Hindlimb muscle (tissue), 1 donor: ENCODE results near the gene ARHGEF37. TPM values are rescaled to one million over a fixed set of nuclear protein-coding genes. Genes with fewer than 3 reads are reported as not detected.
"Not testable (repeated sequence)": the region's sequence is repeated elsewhere in the genome, so short reads cannot be mapped to it uniquely, and the experiment has no call there.

Experiments used
- DNase-seq: peaks from one replicate; pipeline ENCODE4 v3.0.0-alpha.2; 2013
- polyA plus RNA-seq: library from polyadenylated mRNA; unstranded; fragments of 120-200 nt; gene quantifications from one replicate; pipeline ENCODE4 v1.2.1, GENCODE V29; 2013; ENCODE audit not compliant: insufficient read length

Gene ARHGEF37
- polyA plus RNA-seq, 1 donor = 5.0 TPM

DNA sequence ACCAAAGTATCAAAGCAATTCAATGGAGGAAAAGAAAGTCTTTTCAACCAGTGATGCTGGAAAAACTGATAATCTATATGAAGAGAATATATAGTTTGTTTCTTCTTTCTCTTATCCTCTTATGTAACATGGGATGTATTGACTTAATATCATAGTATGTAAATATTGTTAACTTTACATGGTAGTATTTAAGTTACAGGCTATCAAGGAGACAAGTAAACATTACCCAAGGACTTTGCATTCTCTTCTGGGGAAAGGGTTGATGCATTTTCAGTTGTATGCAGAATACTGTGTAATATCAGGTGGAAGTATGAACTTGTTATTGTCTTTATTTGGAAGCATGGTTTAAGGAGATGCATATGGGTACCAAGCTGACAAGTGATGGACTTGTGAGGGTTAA is 9.1 kb upstream of the ARHGEF37 start:
- no peak for DNase-seq

DNA sequence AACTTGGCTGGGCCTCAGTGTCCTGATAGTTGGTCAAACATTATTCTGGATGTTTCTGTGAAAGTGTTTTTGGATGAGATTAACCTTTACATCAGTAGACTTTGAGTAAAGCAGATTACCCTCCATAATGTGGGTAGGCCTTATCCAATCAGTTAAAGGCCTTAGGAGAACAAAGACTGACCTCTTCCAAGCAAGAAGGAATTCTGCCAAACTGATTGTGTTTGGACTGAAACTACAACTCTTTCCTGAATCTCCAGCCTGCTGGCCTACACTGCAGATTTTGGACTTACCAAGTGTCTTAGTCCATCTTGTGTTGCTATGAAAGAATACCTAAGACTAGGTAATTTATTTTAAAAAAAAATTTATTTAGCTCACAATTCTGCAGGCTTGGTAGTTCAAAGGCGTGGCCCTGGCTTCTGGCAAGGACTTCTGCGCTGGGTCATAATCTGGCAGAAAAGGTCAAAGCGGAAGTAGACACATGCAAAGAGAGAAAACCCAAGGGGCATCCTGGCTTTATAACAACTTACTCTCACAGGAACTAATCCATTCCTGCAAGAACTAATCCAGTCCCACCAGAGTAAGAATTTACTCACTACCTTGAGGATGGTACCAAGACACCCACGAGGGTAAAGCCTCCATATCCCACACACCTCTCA is 8.6 kb upstream of the ARHGEF37 start:
- DNase-seq = no peak

DNA sequence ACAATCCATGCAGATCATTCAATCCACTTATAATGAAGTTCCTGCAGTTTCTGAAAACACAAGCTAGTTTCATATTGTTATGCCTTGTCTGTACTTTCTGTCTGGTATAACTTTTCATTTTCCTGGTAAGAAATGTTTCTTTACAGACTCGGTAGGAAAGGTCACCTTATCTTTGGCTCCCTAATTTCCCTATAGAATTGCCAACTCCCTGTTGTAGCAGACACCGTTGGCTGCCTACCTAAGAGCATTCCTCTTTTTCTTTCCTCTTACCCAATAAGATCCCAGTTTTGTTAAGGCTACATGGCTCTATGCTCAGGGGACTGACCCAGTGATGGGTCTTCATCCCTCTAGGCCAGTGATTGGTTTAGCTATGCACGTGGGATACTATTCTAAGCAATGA is 6.2 kb upstream of the ARHGEF37 start:
- DNase-seq = no peak

DNA sequence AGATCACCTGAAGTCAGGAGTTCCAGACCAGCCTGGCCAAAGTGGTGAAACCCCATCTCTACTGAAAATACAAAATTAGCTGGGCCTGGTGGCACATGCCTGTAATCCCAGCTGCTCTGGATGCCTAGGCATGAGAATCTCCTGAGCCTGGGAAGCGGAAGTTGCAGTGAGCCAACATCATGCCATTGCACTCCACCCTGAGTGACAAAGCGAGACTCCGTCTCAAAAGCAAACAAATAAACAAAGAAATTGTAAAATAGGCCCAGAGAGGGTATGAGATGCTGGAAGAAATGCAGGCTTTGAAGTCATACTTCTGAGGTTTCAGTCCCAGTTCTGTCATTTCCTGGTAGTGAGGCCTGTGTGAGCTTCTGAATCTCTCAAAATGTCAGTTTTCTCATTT is 5.3 kb upstream of the ARHGEF37 start:
- DNase-seq = no peak

DNA sequence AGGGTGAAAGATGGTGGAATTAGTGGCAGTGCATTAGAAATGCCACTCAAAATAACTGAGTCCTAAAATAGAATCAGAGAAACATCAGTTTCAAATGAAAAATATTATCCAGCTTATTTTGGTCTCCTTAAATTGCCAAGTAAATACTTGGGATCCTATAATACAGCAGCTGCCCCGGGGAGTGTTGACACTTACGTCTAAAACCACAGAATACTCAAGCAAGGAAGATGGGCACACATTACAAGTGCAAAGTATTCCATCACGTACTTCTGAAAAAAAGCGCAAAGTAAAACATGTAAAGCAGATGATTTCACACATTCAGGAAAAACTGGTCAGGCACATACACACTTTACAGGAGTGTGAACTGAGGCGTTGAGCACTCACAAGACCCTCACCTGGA is 2.4 kb upstream of the ARHGEF37 start:
- no peak for DNase-seq

DNA sequence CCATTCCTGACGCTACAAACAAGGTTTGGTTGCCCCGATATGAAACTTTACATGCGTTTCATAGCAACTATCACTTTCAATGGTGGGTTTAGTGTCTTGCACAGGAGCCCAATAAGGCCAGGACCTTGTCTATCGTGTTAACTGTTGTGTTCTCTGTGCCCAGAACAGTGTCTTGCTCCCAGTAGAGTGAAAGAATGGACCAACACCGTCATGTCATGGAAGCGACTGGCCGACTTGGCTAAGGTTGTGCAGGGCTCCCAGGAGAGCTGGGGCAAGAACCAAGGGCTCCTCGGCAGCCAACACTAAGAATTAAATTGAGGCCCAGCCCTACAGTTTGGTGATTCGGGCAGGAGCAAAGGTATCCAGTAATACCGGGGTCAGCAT is 498 bp upstream of the ARHGEF37 start:
- no peak for DNase-seq

DNA sequence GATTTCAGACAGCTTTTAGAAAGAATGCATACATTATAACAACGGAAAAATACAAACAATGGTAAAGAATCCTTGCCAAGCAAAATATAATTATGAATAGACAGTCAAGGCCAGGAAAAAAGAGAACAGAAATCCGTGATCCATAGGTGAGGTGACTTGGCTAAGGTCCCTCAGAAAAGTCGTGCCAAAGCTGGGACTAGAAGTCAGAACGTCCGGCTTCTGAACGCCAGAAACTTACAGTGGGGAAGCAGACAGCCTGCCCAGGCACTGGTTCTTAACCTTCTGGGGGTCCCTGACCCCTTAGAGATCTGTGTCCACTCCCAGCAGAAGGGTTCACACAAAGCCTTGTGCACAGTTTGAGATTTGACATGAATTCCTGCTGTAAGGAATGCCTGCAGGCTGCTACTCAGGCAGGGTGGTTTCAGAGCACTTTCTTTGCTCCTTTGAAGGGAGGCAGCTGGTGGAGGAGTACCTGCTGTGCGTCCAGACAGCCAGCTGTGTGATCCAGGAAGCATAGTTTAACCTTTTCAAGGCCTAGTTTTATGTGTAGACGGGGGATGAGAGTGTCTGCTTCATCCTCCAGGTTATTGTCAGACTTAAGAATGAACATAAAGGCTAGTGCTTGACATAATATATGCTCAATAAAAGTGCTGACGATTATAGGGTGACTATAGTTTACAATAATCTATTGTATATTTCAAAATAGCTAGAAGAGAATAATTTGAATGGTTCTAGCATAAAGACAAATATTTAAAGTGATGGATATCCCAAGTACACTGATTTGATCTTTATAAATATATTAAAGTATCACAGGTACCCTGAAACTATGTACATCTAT is 852 bp downstream of the ARHGEF37 start:
- no peak for DNase-seq

DNA sequence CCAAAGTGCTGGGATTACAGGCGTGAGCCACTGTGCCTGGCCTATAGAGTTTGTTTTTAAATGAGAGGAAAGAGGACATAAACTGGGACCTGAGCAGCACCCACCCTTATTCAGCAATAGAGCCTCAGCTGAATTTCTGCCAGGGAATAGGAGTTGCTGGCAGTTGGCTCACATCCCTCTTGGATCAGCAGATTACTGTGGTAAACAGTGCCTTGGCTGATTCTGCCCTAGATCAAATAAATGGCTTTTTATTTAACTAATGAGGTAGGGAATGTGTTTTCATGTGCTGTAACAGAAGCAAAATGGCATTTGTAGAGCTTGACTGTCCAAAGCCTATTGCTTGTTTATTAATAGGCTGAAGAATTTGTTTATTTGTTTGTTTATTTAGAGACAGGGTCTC is 2.1 kb downstream of the ARHGEF37 start:
- DNase-seq = no peak

DNA sequence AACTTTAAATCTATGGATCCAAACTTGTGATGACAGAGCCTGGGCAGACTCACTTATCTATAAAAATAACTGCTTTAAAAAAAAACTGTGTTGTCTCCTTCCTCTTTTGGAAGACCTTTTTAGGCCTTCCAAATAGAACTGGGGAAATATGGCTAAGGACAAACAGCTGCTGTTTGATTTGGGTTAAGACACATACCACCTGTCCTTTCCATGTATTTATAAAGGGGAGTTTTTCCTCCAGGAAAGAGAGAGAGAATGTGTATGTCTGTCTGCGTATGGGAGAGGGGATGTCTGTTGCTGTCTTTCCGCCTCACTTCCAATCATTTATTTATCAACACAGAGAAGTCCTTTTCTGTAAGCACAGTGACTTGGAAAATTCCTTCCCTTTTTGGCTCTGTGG is 2.8 kb downstream of the ARHGEF37 start:
- no peak for DNase-seq

DNA sequence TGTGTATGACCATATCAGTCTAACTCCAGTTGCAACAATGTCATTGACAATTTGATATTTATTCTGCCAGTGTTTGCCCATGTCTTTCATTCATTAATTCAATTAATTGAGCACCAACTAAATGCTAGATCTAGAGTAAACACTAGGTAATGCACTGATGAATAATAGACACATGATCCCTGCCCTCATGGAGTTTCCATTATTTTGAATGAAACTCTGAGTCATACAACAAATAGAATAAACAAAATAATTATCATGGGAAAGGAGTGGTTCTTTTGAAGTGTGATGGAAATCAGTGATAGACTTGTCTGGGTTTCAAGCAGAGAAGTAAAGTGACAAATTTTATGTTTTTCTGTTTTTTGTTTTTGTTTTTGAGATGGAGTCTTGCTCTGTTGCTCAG is 4.6 kb downstream of the ARHGEF37 start:
- no peak for DNase-seq

DNA sequence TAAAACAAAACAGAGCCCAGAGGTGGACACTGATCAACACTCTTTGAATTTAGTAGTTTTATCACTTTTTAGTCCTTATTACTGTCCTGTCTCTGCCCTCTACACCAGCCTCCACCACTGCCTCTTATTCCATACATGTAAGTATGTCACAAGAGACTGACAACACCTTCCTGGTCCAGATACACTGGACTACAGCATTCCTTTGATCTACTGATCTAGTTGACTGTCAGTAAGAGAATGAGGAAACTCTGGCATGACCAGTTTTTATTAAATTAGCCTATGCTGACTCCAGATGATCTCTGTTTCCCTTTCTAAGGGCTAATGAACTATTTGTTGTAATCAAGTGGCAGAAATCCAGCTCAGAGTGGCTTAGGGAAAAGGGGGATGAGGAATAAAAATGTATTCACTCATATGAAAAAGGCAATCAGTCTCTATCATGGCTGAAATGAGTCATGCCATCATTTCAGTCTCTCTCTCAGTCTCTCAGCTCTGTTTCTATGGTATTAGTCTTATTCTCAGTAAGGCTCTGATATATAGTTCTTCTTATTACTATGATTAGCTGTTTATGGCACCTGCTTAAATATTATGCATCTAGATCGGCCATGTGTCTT is 5.5 kb downstream of the ARHGEF37 start:
- no peak for DNase-seq

DNA sequence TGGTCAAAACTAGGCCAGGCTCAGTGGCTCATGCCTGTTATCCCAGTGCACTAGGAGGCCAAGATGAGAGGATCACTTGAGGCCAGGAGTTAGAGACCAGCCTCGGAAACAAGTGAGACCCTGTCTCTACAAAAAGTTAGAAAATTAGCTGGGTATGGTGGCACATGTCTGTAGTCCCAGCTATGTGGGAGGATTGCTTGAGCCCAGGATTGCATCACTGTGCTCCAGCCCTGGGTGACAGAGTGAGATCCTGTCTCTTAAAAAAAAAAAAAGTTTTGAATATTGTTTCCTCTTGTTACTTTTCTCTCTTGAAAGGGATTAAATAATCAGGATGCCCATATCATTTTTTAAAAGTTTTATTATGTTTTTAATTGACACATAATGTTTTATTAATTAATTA is 7.6 kb downstream of the ARHGEF37 start:
- no peak for DNase-seq

DNA sequence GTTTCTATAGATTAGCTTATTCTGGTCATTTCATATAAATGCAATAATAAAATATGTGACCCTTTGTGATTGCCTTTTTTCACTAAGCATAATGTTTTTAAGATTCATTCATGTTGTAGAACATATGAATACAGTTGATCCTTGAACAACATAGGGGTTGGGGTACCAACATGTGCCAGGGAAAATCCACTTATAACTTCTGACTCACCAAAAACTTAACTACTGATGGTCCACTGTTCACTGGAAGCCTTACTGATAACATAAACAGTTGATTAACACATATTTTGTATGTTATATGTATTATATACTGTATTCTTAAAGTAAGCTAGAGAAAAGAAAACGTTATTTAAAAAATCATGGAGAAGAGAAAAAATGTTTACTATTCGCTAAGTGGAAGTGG is 12.1 kb downstream of the ARHGEF37 start:
- DNase-seq = no peak

DNA sequence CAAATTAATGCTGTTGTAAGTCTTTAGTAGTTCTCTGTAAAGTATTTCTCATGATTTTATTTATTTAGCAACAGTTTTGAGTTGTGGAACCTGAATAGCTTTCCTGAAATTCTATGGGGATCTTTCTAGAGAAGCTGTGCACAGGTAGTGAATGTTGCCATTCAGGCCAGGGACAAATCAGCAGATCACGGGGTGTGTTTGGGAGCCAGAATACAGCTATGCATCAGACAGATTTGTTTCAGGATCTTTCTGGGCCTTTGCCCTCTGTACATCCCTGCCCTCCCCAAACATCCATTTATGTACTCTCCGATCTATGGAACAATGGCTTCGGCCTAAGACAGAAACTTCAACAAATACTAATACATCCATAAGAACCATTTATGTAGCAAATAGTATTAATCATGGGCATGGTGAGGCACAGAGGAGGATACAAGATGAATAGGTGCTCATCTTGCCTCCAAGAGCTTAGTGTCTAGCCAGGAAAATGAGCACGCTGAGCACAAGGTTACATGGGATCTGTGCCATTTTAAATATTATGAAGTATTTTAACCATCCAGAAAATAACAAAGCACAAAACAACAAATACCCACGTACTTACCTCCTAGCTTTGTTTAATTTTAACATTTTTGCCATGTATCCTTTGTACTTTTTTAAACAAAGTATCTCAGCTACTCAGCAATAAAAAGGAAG is 13.1 kb downstream of the ARHGEF37 start:
- DNase-seq = no peak

DNA sequence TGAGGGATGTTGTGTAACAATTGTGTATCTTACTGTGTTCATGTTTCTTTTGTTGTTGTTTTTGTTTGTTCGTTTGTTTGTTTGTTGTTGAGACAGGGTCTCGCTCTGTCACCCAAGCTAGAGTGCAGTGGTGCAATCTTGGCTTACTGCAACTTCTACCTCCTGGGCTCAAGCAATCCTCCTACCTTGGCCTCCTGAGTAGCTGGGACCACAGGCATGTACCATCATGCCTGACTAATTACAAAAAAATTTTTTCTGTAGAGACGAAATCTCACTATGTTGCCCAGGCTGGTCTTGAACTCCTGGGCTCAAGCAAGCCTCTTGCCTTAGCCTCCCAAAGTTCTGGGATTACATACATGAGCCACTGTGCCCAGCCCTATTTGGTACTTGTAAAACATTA is 13.8 kb downstream of the ARHGEF37 start:
- DNase-seq = not testable (repeated sequence)

DNA sequence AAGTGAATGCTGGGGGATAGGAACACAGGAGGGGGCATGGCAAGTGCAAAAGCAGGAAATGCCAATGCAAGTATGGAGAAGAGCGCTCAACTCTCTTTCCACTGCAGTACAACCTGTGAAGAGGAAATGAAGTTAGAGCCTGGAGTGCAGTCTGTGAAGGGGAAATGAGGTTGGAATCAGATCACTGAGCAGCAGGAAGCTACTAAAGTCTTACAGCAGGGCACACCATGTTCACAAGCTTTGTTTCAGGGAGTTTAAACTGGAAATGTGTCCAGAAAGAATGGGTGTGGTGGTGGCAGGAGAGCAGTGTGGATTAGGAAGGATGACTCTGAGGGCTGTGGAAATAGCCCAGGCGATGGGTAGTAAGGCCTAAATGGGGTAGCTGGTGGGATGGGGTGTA is 15.4 kb downstream of the ARHGEF37 start:
- no peak for DNase-seq

DNA sequence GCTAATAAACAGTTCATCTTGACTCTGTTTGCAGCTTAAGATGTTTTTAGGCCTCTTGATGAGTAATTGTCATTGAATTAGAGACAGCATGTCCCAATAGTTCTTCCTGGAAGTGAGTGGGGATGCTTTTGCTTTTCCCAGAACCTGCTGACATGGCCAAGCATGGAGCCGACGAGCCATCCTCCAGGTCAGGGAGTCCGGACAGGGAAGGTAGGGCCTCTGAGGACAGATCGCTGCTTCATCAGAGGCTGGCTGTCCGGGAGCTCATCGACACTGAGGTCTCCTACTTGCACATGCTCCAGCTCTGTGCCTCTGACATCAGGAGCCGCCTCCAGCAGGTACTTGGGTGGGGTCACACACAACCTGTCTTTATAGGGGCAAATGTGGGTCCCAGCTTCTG is 16.3 kb downstream of the ARHGEF37 start:
- DNase-seq = no peak

DNA sequence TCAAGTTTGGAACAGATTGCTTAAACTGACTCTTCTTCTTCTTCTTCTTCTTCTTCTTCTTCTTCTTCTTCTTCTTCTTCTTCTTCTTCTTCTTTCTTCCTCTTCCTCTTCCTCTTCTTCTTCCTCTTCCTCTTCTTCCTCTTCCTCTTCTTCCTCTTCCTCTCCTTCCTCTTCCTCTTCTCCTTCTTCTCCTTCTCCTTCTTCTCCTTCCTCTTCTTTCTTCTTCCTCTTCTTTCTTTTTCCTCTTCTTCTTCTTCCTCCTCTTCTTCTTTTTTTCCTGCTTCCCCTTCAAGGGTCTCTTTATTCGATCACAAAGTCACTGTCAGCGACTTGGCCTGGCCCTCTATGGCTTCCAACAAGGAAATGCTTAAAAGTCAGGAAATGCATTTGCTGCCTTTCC is 16.9 kb downstream of the ARHGEF37 start:
- not testable (repeated sequence) for DNase-seq

DNA sequence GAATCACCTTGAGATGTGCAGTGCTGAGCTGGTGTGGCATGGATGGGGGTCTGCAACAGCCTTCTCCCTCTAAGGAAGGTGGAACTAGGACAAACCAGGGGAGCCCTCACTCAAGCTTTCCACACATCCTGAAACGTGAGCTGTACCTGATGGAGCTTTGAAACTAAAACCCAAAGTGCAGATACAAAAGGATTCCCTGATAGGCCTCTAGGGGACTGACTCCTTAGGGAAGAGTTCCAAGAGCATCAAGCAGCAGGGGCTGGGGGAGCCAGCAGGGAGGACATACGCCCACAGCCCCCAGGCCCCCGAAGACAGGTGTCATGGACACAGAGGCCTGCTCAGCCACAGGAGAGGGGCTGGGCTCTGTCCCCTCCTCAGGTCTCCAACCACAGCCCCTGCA is 17.7 kb downstream of the ARHGEF37 start:
- no peak for DNase-seq

DNA sequence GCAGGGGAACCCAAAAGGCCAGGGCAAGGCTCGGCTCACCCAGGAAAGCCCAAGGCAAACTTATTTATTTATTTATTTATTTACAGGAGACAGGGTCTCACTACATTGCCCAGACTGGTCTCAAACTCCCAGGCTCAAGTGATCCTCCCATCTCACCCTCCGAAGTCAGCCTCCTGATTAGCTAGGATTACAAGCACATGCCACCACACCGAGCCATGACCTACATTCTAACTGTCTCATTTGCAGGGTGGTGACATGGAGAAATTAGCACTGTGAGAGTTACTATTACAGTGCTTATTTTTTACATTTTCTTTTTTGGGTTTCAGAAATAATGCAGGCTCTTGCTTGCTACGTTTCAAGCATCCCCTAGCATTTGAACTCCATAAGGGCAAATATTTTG is 18.1 kb downstream of the ARHGEF37 start:
- DNase-seq = no peak

DNA sequence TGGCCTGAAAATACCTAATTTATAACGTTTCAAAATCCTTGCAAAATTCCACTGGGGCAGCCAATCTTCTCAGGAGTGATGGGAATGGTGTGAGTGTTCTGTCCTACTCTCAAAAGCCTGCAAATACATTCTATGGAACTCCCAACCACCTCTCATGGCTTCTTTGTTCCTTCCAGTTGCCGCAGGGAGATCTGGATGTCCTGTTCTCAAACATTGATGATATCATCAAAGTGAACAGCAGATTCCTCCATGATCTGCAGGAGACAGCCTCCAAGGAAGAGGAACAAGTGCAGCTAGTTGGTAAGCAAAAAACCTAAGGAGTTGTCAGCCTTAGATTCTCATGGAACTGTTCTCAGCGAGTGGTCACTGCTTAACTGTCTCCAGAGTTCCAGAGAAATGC is 19.6 kb downstream of the ARHGEF37 start:
- no peak for DNase-seq

DNA sequence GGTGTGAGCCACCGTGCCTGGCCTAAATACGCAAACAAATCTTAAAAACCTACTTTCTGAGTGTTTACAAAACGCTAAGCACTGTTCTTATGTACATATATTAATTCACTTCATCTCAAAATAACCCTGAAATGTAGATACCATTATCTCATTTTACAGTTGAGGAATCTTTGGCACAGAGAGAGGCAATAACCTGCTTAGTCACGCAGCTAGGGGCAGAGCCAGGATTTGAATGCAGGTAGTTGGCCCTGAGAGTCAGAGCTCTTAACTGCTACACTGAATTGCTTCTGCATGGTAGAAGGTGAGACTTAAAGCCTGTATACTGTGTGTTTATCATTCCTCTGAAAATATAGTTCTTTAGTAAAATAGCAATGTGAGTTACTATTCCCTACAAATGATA is 21.9 kb downstream of the ARHGEF37 start:
- DNase-seq = no peak

DNA sequence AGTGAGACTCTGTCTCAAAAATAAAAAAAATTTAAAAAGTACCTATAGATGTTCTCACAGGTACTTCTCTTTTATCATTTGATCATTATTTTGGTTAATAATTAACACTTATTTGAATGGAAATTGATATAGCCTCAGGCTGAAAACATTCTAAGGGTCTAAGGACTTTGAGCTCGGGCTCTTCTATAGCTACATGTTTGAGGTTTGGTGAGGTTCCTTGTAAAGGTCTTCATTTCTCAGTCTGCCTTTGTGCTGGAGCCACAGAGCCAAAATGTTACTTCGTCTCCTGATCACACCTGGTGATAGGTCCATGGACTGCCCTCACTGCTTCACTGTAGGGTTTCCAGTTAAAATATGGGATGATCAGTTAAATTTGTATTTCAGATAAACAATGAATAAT is 22.6 kb downstream of the ARHGEF37 start:
- no peak for DNase-seq
